Stimulated activated CD8-positive, alpha-beta memory T cell treated with anti-CD3 and anti-CD28 coated beads, Interleukin-7, amount 100 ng/mL, for 48 hours (primary cell): ENCODE results near the gene ST7.

Experiments used
- DNase-seq, 2 donors: peaks; one replicate each; pipeline ENCODE4 v3.0.0-alpha.2; 2020; ENCODE audit warnings: low read depth in 1 of 2; ENCODE audit errors: extremely low read depth in 1 of 2

The ST7 gene

GRCh38 chr7:117145333-117145732, 192.0 kb downstream of the ST7 start:
- no peak for DNase-seq

DNA sequence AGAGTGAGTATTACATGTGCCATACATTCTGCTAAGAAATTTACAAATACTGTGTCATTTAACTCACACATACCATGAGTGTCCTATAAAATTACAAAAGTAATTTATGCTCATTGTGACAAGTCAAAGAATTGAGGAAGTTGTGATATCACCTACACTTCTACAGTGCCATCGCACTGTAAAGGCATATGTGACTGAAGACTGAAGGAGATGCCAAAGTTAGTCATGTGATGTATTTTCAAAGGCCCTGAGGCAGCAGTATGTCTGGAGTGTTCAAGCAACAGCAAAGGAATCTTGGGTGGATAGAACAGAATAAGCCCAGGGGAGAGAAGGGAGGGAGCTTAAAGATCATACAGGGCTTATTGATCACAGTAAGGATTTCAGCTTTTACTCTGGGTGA, 192.8 kb downstream of the ST7 start:
- no peak for DNase-seq

GRCh38 chr7:117146511-117146910, 193.2 kb downstream of the ST7 start:
- no peak for DNase-seq

DNA sequence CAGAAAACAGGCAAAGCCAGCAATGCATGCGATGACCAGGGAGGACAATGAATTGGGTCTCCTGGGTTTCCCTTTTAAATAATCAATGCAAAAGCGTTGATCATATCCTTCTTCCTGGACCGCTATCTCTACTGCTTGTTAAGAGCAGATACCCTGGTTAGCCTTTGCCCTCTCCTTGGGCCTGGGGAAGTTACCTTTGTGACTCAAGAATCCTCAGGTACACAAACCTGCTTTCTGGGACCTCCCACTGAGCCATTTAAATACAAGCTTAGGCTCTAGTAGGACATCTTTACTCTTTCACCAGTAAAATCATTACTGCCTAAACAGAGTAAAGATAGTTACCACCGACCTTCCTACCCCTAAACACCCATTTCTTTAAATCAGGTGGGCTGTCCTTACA, 195.7 kb downstream of the ST7 start:
- no peak for DNase-seq

- no peak for DNase-seq
Observed at GRCh38 chr7:117149692-117150091, 196.4 kb downstream of the ST7 start.

- no peak for DNase-seq
Observed at GRCh38 chr7:117152213-117153007, 199.1 kb downstream of the ST7 start.

DNA sequence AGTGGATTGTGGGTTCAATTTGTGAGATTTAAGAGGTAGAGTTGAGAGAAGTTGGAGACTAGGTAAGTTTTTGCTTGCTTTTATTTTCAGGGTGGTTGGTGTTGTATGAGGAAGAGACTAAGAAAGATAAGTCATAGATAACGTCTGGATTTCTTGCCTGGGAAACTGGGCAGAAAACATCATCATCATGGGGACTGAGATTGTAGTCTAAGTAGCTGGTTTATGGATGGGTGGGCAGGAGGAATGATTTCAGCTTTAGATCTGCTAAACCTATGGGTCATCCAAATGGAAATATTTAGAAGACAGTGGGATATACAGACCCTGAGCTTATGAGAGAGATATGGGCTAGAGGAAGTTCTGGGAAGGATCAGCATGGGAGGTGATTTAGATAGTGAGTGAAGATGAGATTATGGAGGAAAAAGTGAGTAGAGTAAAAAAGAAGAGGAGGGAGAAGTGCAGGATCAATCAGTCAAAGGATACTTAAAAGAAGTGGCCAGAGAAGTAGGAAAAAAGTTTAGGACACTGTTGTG, 199.8 kb downstream of the ST7 start:
- DNase-seq, result no peak

DNA sequence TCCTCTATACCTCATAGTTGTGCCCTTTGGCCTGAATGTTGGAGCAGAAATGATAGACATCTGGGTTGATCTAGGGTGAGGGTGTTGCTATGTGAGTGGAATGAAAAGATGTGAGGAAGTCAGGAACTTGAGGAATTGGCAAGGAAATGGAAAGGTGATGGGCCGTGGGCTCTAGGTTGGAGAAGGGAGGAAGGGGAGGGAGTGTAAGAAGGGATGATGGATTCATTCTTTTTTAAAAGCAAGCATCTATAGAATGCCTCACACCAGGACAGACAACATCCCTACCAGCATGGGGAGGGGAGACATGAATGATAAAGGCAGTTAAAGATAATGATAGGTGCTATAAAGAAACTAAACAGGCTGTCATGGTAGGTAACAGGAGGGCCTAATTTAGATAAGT, 201.4 kb downstream of the ST7 start:
- DNase-seq, result no peak

DNA sequence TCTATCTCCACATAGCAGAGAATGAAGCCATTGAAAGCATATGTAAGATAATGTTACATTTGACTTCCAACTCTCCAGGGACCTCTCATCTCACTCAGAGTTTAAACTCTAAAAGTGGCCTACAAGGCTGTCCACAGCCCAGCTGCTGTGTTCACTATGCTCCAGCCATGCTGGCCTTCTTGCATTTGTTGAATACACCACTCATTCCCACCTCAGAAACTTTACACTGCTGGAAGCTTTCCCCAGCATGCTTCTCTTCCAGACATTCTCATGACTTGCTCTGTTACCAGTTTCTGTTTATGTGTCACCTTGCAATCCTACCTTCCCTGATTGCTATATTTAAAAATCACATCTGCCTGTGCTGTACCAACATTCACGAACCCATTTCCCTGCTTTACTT, 202.4 kb downstream of the ST7 start:
- DNase-seq, result no peak

- DNase-seq, result no peak
Observed at GRCh38 chr7:117157241-117158209, 204.2 kb downstream of the ST7 start.

- DNase-seq, result no peak
Observed at GRCh38 chr7:117158941-117159697, 205.8 kb downstream of the ST7 start.

GRCh38 chr7:117163101-117163500, 209.8 kb downstream of the ST7 start:
- DNase-seq, result no peak

GRCh38 chr7:117164620-117165019, 211.3 kb downstream of the ST7 start:
- DNase-seq, result no peak

DNA sequence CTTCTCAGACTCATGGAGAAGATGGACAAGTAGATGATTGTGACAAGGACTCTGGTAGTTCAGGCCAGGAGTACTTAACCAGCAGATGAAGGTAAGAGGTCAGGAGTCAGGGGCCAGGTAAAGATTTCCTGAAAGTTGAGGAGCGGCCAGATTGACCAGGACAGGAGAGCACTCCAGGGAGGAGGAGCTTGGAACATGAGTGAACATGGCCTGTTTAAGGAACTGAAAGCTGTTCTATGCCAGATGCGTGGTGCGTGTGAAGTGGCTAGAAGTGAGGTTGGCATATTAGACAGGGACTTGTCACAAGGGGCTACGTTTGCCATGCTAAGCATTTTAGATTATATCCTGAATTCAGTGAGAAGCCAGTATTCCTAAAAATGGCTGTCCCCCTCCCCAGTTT, 212.4 kb downstream of the ST7 start:
- no peak for DNase-seq

DNA sequence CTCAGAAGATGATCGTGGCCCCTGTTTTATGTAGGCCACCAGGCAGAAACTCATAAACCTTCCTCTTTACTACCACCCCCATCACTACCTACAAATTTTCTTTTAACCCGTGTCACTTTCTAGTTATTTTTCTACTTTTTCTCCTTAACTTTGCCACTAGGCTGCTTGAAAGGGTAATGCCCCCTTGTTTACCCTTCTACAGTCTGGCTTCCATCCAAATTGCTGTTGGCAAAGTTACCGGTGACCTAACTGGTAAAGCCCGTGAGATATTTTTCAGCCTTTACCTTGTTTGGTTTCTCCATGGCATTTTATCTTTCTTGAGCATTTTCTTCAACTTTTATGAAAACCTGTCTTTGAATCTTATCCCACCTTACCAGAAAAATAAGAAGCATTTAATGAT, 216.6 kb downstream of the ST7 start:
- DNase-seq, result no peak

DNA sequence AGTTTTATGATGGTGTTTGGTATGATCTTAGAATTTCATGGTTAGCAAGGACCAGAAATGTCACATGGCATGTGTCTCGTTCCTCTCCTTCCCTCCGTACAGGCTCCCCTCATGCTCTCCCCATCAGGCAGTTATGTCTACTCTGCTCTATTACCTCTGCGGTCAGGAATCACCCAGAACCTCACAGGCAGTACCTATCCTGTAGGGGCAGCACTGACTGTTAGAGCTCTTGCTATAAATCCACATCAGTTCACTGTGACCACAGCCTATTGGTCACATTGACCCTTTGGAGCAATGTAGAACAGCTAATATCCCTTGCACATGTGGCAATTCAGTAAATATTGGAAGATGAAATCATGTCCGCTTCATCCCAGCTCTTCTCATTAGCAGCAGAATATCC, 217.8 kb downstream of the ST7 start:
- no peak for DNase-seq

DNA sequence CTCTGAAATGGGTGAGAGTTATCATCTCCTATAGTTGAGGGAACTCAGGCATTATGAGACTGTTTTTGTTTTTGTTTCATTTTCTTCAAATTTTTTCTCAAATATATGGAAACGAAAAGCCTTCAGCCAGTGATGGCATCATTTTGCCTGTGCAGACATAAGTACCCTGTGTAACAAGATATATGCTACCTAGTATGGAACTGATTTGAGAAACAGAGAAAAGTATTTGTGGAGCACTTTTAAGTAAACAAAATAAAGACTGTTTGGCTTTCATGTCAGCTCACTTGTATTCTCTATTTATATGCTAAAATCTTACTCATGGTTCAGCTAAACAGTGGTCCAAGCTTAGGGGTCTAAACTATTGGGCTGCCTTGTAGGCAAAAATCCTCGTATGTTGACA, 219.0 kb downstream of the ST7 start:
- no peak for DNase-seq

DNA sequence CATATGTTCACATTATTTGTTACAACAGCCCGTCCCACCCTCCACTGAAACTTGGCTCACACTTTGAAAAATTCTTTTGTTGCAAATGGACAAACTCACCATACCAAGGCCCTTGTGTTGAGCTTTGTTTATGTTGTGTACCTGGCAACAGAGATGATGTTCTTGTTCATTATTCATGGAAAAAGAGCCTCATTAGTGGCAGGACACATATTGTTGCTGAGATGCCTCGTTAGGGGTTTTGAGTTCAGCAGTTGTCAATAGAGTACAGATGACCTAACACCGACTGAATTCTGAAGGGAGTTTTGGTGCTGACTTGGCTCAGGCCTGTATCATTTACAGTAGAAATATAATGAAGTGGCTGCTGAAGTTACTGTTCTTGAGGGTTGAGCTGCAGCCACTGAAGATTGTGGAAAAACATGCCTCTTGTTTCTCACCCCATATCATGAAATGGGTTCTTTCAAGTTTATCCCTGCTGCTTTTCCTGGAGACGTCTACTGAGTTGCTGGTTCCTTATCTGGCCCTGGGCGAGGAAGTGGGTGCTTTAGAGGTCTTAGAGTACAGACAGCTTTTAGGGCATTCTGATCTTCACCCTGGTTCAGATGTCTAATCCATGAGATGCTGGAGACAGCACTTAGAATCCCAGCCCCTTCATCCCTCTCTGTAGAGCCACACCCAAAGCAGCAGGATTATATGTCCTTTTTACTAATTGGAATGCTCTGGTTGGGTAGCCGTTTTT, 219.9 kb downstream of the ST7 start:
- no peak for DNase-seq

DNA sequence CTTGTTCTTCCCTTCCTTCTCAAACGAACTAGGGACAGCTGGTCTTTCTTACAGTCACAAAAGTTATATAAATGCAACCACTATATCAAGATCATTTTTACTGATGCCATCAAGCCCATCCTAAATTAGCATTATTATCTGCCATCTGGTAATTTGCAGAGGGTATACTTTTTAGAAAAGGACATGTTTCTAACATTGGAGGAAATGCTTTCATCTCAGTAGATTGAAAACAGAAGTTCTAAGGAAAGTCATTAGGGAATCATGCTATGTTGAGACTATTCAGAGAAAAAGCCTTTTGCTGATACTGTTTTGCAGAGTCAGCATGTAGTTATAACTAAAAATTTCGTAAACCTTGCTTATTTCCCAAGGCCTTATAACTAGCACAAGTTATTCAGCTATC, 222.9 kb downstream of the ST7 start:
- no peak for DNase-seq

DNA sequence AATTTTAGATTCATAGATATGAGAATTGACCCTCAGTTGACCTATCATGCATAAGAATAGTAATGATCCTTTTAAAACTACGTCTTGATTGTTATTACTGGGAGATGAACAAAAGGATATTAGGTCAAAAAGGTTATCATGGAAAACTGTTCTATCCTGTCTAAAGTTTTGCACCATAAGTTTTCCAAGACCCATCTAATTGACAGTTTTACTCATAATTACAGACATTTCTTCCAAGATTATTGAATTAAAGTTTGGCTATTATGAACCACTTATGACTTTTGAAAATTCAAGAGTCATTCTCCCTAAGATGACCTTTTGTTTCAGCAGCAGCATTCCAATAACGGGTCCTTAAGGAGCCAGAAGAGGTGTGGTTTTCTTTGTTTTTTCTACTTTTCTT, 225.3 kb downstream of the ST7 start:
- no peak for DNase-seq
